ENCODE measurements around the gene ATP6V0D1. TPM values are rescaled to one million over a fixed set of nuclear protein-coding genes. Genes with fewer than 3 reads are reported as not detected.

ATP6V0D1 gene
- total and polyA plus RNA-seq, 11 donors: 18.6 to 141 (median 68.5) TPM

DNA sequence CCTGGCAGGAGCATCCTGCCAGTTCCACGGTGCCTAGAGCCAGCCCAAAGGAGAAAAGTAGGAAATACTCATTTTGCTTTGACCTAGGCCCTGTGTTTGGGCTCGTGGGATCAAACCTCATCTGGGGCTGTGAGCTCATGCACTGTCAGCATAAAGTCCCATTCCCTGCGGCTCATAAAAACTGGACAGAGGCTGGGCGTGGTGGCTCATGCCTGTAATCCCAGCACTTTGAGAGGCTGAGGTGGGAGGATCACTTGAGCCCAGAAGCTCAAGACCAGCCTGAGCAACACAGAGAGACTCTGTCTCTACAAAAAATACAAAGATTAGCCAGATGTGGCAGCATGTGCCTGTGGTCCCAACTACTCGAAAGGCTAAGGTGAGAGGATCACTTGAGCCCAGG, 17.9 kb downstream of the ATP6V0D1 start:
- no peak overlapping the region for H3K27ac ChIP-seq
- intact Hi-C loops (cut with DNase I): loop anchor here in 6 of 10 donors (2.0 to 10.0 kb wide), 3 partner anchors 34 to 91 kb away; no protein-coding TSS in a partner anchor
- DNase-seq (no peak), ATAC-seq (no peak)
- TF ChIP-seq POLR2A (IDR thresholded peaks at IDR 0.05): no peak
- TF ChIP-seq, protein P1, sequence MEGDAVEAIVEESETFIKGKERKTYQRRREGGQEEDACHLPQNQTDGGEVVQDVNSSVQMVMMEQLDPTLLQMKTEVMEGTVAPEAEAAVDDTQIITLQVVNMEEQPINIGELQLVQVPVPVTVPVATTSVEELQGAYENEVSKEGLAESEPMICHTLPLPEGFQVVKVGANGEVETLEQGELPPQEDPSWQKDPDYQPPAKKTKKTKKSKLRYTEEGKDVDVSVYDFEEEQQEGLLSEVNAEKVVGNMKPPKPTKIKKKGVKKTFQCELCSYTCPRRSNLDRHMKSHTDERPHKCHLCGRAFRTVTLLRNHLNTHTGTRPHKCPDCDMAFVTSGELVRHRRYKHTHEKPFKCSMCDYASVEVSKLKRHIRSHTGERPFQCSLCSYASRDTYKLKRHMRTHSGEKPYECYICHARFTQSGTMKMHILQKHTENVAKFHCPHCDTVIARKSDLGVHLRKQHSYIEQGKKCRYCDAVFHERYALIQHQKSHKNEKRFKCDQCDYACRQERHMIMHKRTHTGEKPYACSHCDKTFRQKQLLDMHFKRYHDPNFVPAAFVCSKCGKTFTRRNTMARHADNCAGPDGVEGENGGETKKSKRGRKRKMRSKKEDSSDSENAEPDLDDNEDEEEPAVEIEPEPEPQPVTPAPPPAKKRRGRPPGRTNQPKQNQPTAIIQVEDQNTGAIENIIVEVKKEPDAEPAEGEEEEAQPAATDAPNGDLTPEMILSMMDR (IDR thresholded peaks at IDR 0.05): no peak
- peaks cover 19 to 94% (median 74%) of the 10 kb centered on the region in 12 donors for H3K4me1 ChIP-seq
- WGBS, 4 donors: 76 to 91% (median 87%) methylated on average over 5 of the region's 5 CpGs
- peaks cover 0 to 9% (median 0%) of the 10 kb centered on the region in 9 donors for H3K36me3 ChIP-seq
- no peaks in the 10 kb centered on the region for H3K9me3 ChIP-seq
- H3K4me3 ChIP-seq: no peak overlapping the region
- no peaks in the 10 kb centered on the region for H3K27me3 ChIP-seq

GRCh38 chr16:67462279-67462655, 18.7 kb downstream of the ATP6V0D1 start:
- intact Hi-C loops (cut with DNase I): loop anchor here in 6 of 10 donors (2.0 to 10.0 kb wide), 3 partner anchors 33 to 90 kb away; no protein-coding TSS in a partner anchor
- no peaks in the 10 kb centered on the region for H3K27me3 ChIP-seq

GRCh38 chr16:67461600-67462278, 19.2 kb downstream of the ATP6V0D1 start:
- Histone ChIP-seq H3K27me3 (no peaks in the 10 kb centered on the region), H3K4me1 (peaks cover 24 to 94% (median 86%) of the 10 kb centered on the region in 12 donors), H3K4me3 (no peak overlapping the region), H3K9me3 (no peaks in the 10 kb centered on the region), H3K36me3 (peaks cover 0 to 9% (median 0%) of the 10 kb centered on the region in 9 donors), H3K27ac (no peak overlapping the region)
- ATAC-seq: no peak
- no peak for DNase-seq
- TF ChIP-seq, protein P1 (IDR thresholded peaks at IDR 0.05): no peak
- TF ChIP-seq POLR2A (IDR thresholded peaks at IDR 0.05): no peak
- WGBS, 4 donors: 77 to 90% (median 84%) methylated on average over 4 to 8 of the region's 8 CpGs
- intact Hi-C loops (cut with DNase I): loop anchor here in 6 of 10 donors (2.0 to 10.0 kb wide), 3 partner anchors 33 to 89 kb away; no protein-coding TSS in a partner anchor

More at GRCh38 chr16:67462279-67462655, 18.7 kb downstream of the ATP6V0D1 start:
- no peak for TF ChIP-seq POLR2A (IDR thresholded peaks at IDR 0.05)
- TF ChIP-seq, protein P1 (IDR thresholded peaks at IDR 0.05): no peak
- Histone ChIP-seq H3K4me1 (peaks cover 24 to 94% (median 80%) of the 10 kb centered on the region in 12 donors), H3K27ac (no peak overlapping the region), H3K36me3 (peaks cover 0 to 9% (median 0%) of the 10 kb centered on the region in 9 donors), H3K4me3 (no peak overlapping the region), H3K9me3 (no peaks in the 10 kb centered on the region)
- WGBS, 4 donors: 89 to 93% (median 91%) methylated on average over 5 of the region's 5 CpGs
- ATAC-seq (no peak), DNase-seq (no peak)

- no peaks in the 10 kb centered on the region for H3K27me3 ChIP-seq
- no peaks in the 10 kb centered on the region for H3K9me3 ChIP-seq
- H3K36me3 ChIP-seq: peaks cover 0 to 9% (median 0%) of the 10 kb centered on the region in 9 donors
- no peak for DNase-seq
- whole genome bisulfite sequencing, 4 donors: 86 to 92% (median 90%) methylated on average over 2 of the region's 2 CpGs
- no peak overlapping the region for H3K4me3 ChIP-seq
- no peak for ATAC-seq
- TF ChIP-seq, protein P1 (IDR thresholded peaks at IDR 0.05): no peak
- no peak for TF ChIP-seq POLR2A (IDR thresholded peaks at IDR 0.05)
- peak overlapping the region in 4 of 12 donors; percentile 30 to 69 (median 68) for H3K27ac ChIP-seq
- intact Hi-C loops (cut with DNase I): loop anchor here in 6 of 10 donors (5.0 to 10.0 kb wide), 2 partner anchors 86 to 89 kb away; no protein-coding TSS in a partner anchor
- peaks cover 24 to 98% (median 93%) of the 10 kb centered on the region in 12 donors for H3K4me1 ChIP-seq
Measured at GRCh38 chr16:67460961-67461360, 20.0 kb downstream of the ATP6V0D1 start.
